GM12878 (cell line): ENCODE data around the gene PUM2. TPM values are rescaled to one million over a fixed set of nuclear protein-coding genes. Genes with fewer than 3 reads are reported as not detected.

Experiments
- ATAC-seq: fragments of 200-7000 bp; cut with Tn5 transposase; 3 replicates; pipeline ENCODE4 v1.9.1; 2020; ENCODE audit warnings: mild to moderate bottlenecking, moderate library complexity
- BruUV-seq: library from RNA; stranded (reverse); fragments of 400-500 nt; replicated peaks from 2 replicates; lab custom pipeline; 2021; lab: Mats Ljungman, UMichigan
- CTCF ChIA-PET: fragments of 300-600 bp; sonication (Branson Sonifier 250); formaldehyde crosslinking; extraction: SDS; loops from one replicate; lab custom pipeline; 2021; ENCODE audit warnings: inconsistent platforms; lab: Yijun Ruan, JAX
- POLR2A ChIA-PET: fragments of 350-600 bp; formaldehyde crosslinking; extraction: SDS; loops from one replicate; lab custom pipeline; 2021; ENCODE audit warnings: inconsistent platforms; lab: Charles Lee
- RAD21 ChIA-PET: fragments of 300-600 bp; sonication (Branson Sonifier 250); formaldehyde crosslinking; loops from one replicate; lab custom pipeline; 2023; ENCODE audit warnings: antibody characterized with exemption; ENCODE audit not compliant: unreplicated experiment; lab: Charles Lee
- SMC1A ChIA-PET: fragments of 300-600 bp; sonication (Branson Sonifier 250); formaldehyde crosslinking; loops from one replicate; lab custom pipeline; 2023; ENCODE audit not compliant: unreplicated experiment, uncharacterized antibody; lab: Charles Lee
- DNase-seq: peaks from one replicate; pipeline ENCODE4 v3.0.0-alpha.2; 2011; ENCODE audit warnings: low read depth, low spot score
- FAIRE-seq: peaks from 3 replicates; lab custom pipeline; 2011; peaks lifted over from hg19 to GRCh38; lab: Jason Lieb, UNC
- H2AFZ ChIP-seq: 2 replicates; pipeline ENCODE4 v1.6.0; 2011; ENCODE audit warnings: low read depth, low read length, control low read depth; ENCODE audit not compliant: control insufficient read depth
- H3K27ac ChIP-seq: 2 replicates; pipeline ENCODE4 v1.5.1; 2011; ENCODE audit warnings: control low read depth; ENCODE audit not compliant: control insufficient read depth, insufficient read depth
- H3K27me3 ChIP-seq, 2 experiments: replicated peaks in 1 of 2; 2 replicates each; pipeline versions ENCODE4 v1.6.0 to v1.6.1; 2011; ENCODE audit warnings: low read length in 1 of 2; ENCODE audit not compliant: control insufficient read depth in 2 of 2, insufficient read depth in 2 of 2
- H3K36me3 ChIP-seq, 2 experiments: 2 replicates each; pipeline ENCODE4 v1.5.1; 2011; ENCODE audit warnings: low read length in 1 of 2; ENCODE audit not compliant: control insufficient read depth in 2 of 2, insufficient read depth in 2 of 2
- H3K4me1 ChIP-seq: 2 replicates; pipeline ENCODE4 v1.6.1; 2011; ENCODE audit warnings: mild to moderate bottlenecking, low read length, moderate library complexity, mixed read lengths; ENCODE audit not compliant: control insufficient read depth, insufficient read depth
- H3K4me2 ChIP-seq: 2 replicates; pipeline ENCODE4 v1.6.0; 2011; ENCODE audit warnings: control low read depth; ENCODE audit not compliant: control insufficient read depth, insufficient read depth
- H3K4me3 ChIP-seq: fragments of 200-600 bp; sonication (generic); 2 replicates; pipeline ENCODE4 v1.5.1; 2016
- H3K79me2 ChIP-seq: 2 replicates; pipeline ENCODE4 v1.6.0; 2011; ENCODE audit warnings: low read length; ENCODE audit not compliant: control insufficient read depth, insufficient read depth
- H3K9ac ChIP-seq: 2 replicates; pipeline ENCODE4 v1.8.0; 2011; ENCODE audit warnings: low read length, control low read depth, mixed read lengths; ENCODE audit not compliant: control insufficient read depth, insufficient read depth
- H3K9me3 ChIP-seq: replicated peaks from 3 replicates; pipeline ENCODE4 v1.5.1; 2011; ENCODE audit warnings: mild to moderate bottlenecking, low read length; ENCODE audit not compliant: control insufficient read depth, insufficient read depth
- H4K20me1 ChIP-seq: 2 replicates; pipeline ENCODE4 v1.6.0; 2011; ENCODE audit not compliant: control insufficient read depth, insufficient read depth
- BACH1 ChIP-seq: fragments of 450-650 bp; IDR thresholded peaks from 2 replicates; pipeline ENCODE4 v1.6.1; 2017; ENCODE audit warnings: mild to moderate bottlenecking, borderline replicate concordance
- CBFB ChIP-seq: IDR thresholded peaks from 2 replicates; pipeline ENCODE4 v1.6.1; 2016; ENCODE audit warnings: antibody characterized with exemption, low read depth
- EED ChIP-seq: sonication (generic); IDR thresholded peaks from 2 replicates; pipeline ENCODE4 v1.6.1; 2016; ENCODE audit warnings: antibody characterized with exemption, low read depth
- EGR1 ChIP-seq, 2 experiments: IDR thresholded peaks; 1 replicate in 1 of 2; 2 replicates in 1 of 2; pipeline ENCODE4 v1.6.1; 2011 to 2012; ENCODE audit warnings: low read depth in 2 of 2, low read length in 2 of 2, borderline replicate concordance in 1 of 2, mild to moderate bottlenecking in 1 of 2, moderate library complexity in 1 of 2
- HDAC6 ChIP-seq: fragments of 200-600 bp; sonication (generic); IDR thresholded peaks from one replicate; pipeline ENCODE4 v1.8.0; 2017; ENCODE audit warnings: antibody characterized with exemption; ENCODE audit not compliant: unreplicated experiment
- HDGF ChIP-seq: fragments of 450-650 bp; IDR thresholded peaks from 2 replicates; pipeline ENCODE4 v1.6.1; 2016; ENCODE audit warnings: antibody characterized with exemption
- JUND ChIP-seq: IDR thresholded peaks from 2 replicates; pipeline ENCODE4 v1.6.1; 2012; ENCODE audit warnings: low read depth, mild to moderate bottlenecking, low read length, improper control_type of control experiment, moderate library complexity
- NKRF ChIP-seq: fragments of 450-650 bp; conservative IDR thresholded peaks from 2 replicates; pipeline ENCODE4 v1.6.1; 2017; ENCODE audit warnings: mild to moderate bottlenecking, moderate library complexity
- RBBP5 ChIP-seq: fragments of 200-600 bp; sonication (generic); conservative IDR thresholded peaks from 2 replicates; pipeline ENCODE4 v1.6.1; 2016
- TARDBP ChIP-seq: IDR thresholded peaks from 2 replicates; pipeline ENCODE4 v1.6.1; 2016; ENCODE audit warnings: borderline replicate concordance
- ZNF207 ChIP-seq: fragments of 450-650 bp; IDR thresholded peaks from 2 replicates; pipeline ENCODE4 v1.6.1; 2014; ENCODE audit warnings: antibody characterized with exemption, mild to moderate bottlenecking, borderline replicate concordance
- WGBS: methylation state at CpG from one replicate; pipeline ENCODE4 v1.1.6; 2016; ENCODE audit warnings: low lambda C conversion rate; ENCODE audit not compliant: insufficient replicate concordance, insufficient coverage; ENCODE audit errors: missing lambda C conversion rate; 5-methylcytosine and 5-hydroxymethylcytosine counted together
- in situ Hi-C: fragments of 300-500 bp; cut with MboI; formaldehyde crosslinking; loops from 9 replicates; pipeline ENCODE4 v1.14.3; 2018; ENCODE audit warnings: mixed read lengths
- intact Hi-C: fragments of 100-400 bp; cut with micrococcal nuclease; formaldehyde crosslinking; loops from one replicate; pipeline ENCODE4 v1.14.2; 2022; ENCODE audit not compliant: unreplicated experiment
- polyA plus RNA-seq, 11 experiments: library from polyadenylated mRNA; depleted of rRNA in 4 of 11; unstranded in 6 of 11; stranded (reverse) in 5 of 11; fragments of >200 nt; fragmentation: Nextera tagmentation in 4 of 11; fragmentation: Illumina TruSeq in 1 of 11; extraction: Ambion mirVana in 4 of 11; extraction: Trizol in 1 of 11; gene quantifications; 1 replicate in 1 of 11; 2 replicates in 10 of 11; pipeline versions ENCODE4 v1.2.1 to v1.2.3, GENCODE V29; 2011 to 2016; ENCODE audit warnings: inconsistent platforms in 2 of 11, missing spikeins in 2 of 11, low read depth in 1 of 11
- total RNA-seq, 4 experiments: library from RNA; depleted of rRNA in 3 of 4; stranded (reverse); fragments of >200 nt in 3 of 4; fragmentation: Illumina TruSeq in 1 of 4; extraction: Trizol in 1 of 4; gene quantifications; 2 replicates each; pipeline versions ENCODE4 v1.2.1 to v1.2.3, GENCODE V29; 2013 to 2021

Gene PUM2
- total and polyA plus RNA-seq, 10 of the 15 experiments (the other 5 are each of a cell fraction or from before 2014, with no cell fraction given), result 14.5 to 87.6 (median 29.4) TPM

- Histone ChIP-seq H3K27me3 (peaks cover 0 to 2% of the 10 kb centered on the region in 2 experiments; a peak in 3 of 4 replicates), H2AFZ (no peak overlapping the region), H3K36me3 (no peaks in the 10 kb centered on the region), H3K4me1 (no peaks in the 10 kb centered on the region), H3K9me3 (no peaks in the 10 kb centered on the region; the same call in 2 of the 3 replicates), H3K4me2 (no peak overlapping the region), H3K79me2 (no peaks in the 10 kb centered on the region), H4K20me1 (no peaks in the 10 kb centered on the region), H3K27ac (no peak overlapping the region), H3K4me3 (no peak overlapping the region), H3K9ac (no peak overlapping the region)
- TF ChIP-seq CBFB, result no peak
- no peak for TF ChIP-seq EED
- TF ChIP-seq NKRF, result no peak
- TF ChIP-seq EGR1 (IDR thresholded peaks at IDR 0.05; ENCODE audit: borderline replicate concordance in 1 of 2, low read depth in 2 of 2, low read length in 2 of 2), result no peak
- TF ChIP-seq TARDBP, result no peak
- TF ChIP-seq BACH1, result no peak
- no peak for TF ChIP-seq ZNF207
- no peak for TF ChIP-seq JUND
- no peak for TF ChIP-seq HDGF
- TF ChIP-seq RBBP5, result no peak
- TF ChIP-seq HDAC6, result no peak
- ChIA-PET SMC1A (interaction anchor here (0.6 kb wide), 1 partner anchor 13 kb away, joined by 3 read pairs; no protein-coding TSS in a partner anchor), POLR2A (no interaction called here), RAD21 (no interaction called here), CTCF (no interaction called here)
- 37% methylated on average over 7 of the region's 7 CpGs for WGBS
- in situ Hi-C loops, result no loop called here
- no TSS peak for BruUV-seq
- intact Hi-C loops, result no loop called here
- ATAC-seq (no peak), FAIRE-seq (no peak), DNase-seq (no peak)
These were observed 40.0 kb upstream of the PUM2 start for GRCh38 chr2:20390524-20391123.
